ENCODE results near the gene F12. TPM values are rescaled to one million over a fixed set of nuclear protein-coding genes. Genes with fewer than 3 reads are reported as not detected.
"Not testable (repeated sequence)": the region's sequence is repeated elsewhere in the genome, so short reads cannot be mapped to it uniquely, and the experiment has no call there.

The F12 gene
- total RNA-seq, 2 experiments from 2014 or later: 5.6 TPM

GRCh38 chr5:177430140-177430951 lies 21.0 kb upstream of the F12 start:
- H3K27me3 Mint-ChIP-seq: peaks cover 3% of the 10 kb centered on the region
- peak overlapping the region; percentile 97 for H3K27ac Mint-ChIP-seq
- peaks cover 53% of the 10 kb centered on the region for H3K36me3 Mint-ChIP-seq
- H3K4me1 Mint-ChIP-seq: peaks cover 56% of the 10 kb centered on the region
- H3K9me3 Mint-ChIP-seq: peaks cover 2% of the 10 kb centered on the region
- peak overlapping the region; percentile 95 for H3K4me3 Mint-ChIP-seq
- DNase-seq: no peak

- DNase-seq: peak; percentile 84
- Mint-ChIP-seq H3K27ac (peak overlapping the region; percentile 97), H3K36me3 (peaks cover 49% of the 10 kb centered on the region), H3K4me3 (peak overlapping the region; percentile 95), H3K27me3 (peaks cover 3% of the 10 kb centered on the region), H3K9me3 (peaks cover 2% of the 10 kb centered on the region), H3K4me1 (peaks cover 57% of the 10 kb centered on the region)
Observed at GRCh38 chr5:177429248-177430040, 20.1 kb upstream of the F12 start.

GRCh38 chr5:177428574-177429217 lies 19.3 kb upstream of the F12 start:
- peak overlapping the region; percentile 97 for H3K27ac Mint-ChIP-seq
- H3K36me3 Mint-ChIP-seq: peaks cover 43% of the 10 kb centered on the region
- H3K9me3 Mint-ChIP-seq: peaks cover 2% of the 10 kb centered on the region
- H3K4me3 Mint-ChIP-seq: peak overlapping the region; percentile 95
- H3K4me1 Mint-ChIP-seq: peaks cover 54% of the 10 kb centered on the region
- DNase-seq: no peak
- peaks cover 3% of the 10 kb centered on the region for H3K27me3 Mint-ChIP-seq

- H3K27ac Mint-ChIP-seq: peak overlapping the region; percentile 97
- peaks cover 2% of the 10 kb centered on the region for H3K9me3 Mint-ChIP-seq
Observed at GRCh38 chr5:177427919-177428573, 18.7 kb upstream of the F12 start.

GRCh38 chr5:177427211-177427822 lies 18.0 kb upstream of the F12 start:
- Mint-ChIP-seq H3K36me3 (peaks cover 35% of the 10 kb centered on the region), H3K9me3 (peaks cover 2% of the 10 kb centered on the region), H3K4me1 (peaks cover 48% of the 10 kb centered on the region), H3K27me3 (peaks cover 3% of the 10 kb centered on the region), H3K27ac (peak overlapping the region; percentile 97), H3K4me3 (peak overlapping the region; percentile 95)
- DNase-seq: no peak

More at GRCh38 chr5:177427919-177428573, 18.7 kb upstream of the F12 start:
- Mint-ChIP-seq H3K36me3 (peaks cover 38% of the 10 kb centered on the region), H3K4me1 (peaks cover 51% of the 10 kb centered on the region), H3K4me3 (peak overlapping the region; percentile 95), H3K27me3 (peaks cover 3% of the 10 kb centered on the region)
- DNase-seq: no peak

GRCh38 chr5:177426566-177427210 lies 17.3 kb upstream of the F12 start, which contains the start of gene GRK6:
Gene GRK6, plus strand, starts transcription at chr5:177426676. Its CDS starts 170 bp downstream, at chr5:177426846.
- Mint-ChIP-seq H3K9me3 (peaks cover 2% of the 10 kb centered on the region), H3K27ac (peak within 1 kb of the TSS; percentile 97), H3K4me3 (peak within 1 kb of the TSS; percentile 95), H3K36me3 (peaks cover 30% of the 10 kb centered on the region), H3K4me1 (peaks cover 43% of the 10 kb centered on the region), H3K27me3 (peaks cover 3% of the 10 kb centered on the region)
- DNase-seq: peak; percentile 79

- peaks cover 2% of the 10 kb centered on the region for H3K9me3 Mint-ChIP-seq
- DNase-seq: peak; percentile 98
- H3K4me1 Mint-ChIP-seq: peaks cover 37% of the 10 kb centered on the region
- peaks cover 27% of the 10 kb centered on the region for H3K36me3 Mint-ChIP-seq
- peak overlapping the region; percentile 87 for H3K4me3 Mint-ChIP-seq
- peak overlapping the region; percentile 94 for H3K27ac Mint-ChIP-seq
- H3K27me3 Mint-ChIP-seq: peaks cover 3% of the 10 kb centered on the region
Observed at GRCh38 chr5:177425801-177426565, 16.6 kb upstream of the F12 start.

- Mint-ChIP-seq H3K9me3 (peaks cover 2% of the 10 kb centered on the region), H3K36me3 (peaks cover 20% of the 10 kb centered on the region), H3K27me3 (peaks cover 3% of the 10 kb centered on the region), H3K4me3 (peak overlapping the region; percentile 87), H3K4me1 (peaks cover 30% of the 10 kb centered on the region), H3K27ac (peak overlapping the region; percentile 94)
- no peak for DNase-seq
Observed at GRCh38 chr5:177425196-177425800, 15.9 kb upstream of the F12 start.

GRCh38 chr5:177423671-177424070 lies 14.3 kb upstream of the F12 start:
- Mint-ChIP-seq H3K27me3 (peaks cover 3% of the 10 kb centered on the region), H3K4me1 (peaks cover 14% of the 10 kb centered on the region), H3K27ac (no peak overlapping the region), H3K4me3 (no peak overlapping the region), H3K36me3 (peaks cover 15% of the 10 kb centered on the region), H3K9me3 (peaks cover 2% of the 10 kb centered on the region)
- no peak for DNase-seq

GRCh38 chr5:177421062-177421798 lies 11.9 kb upstream of the F12 start:
- DNase-seq: no peak
- no peaks in the 10 kb centered on the region for H3K36me3 Mint-ChIP-seq
- peaks cover under 1% of the 10 kb centered on the region for H3K9me3 Mint-ChIP-seq
- peaks cover under 1% of the 10 kb centered on the region for H3K27me3 Mint-ChIP-seq
- peaks cover 9% of the 10 kb centered on the region for H3K4me1 Mint-ChIP-seq
- H3K27ac Mint-ChIP-seq: no peak overlapping the region
- no peak overlapping the region for H3K4me3 Mint-ChIP-seq

- H3K36me3 Mint-ChIP-seq, H3K9me3 Mint-ChIP-seq, H3K27me3 Mint-ChIP-seq, DNase-seq, H3K27ac Mint-ChIP-seq, H3K4me1 Mint-ChIP-seq, H3K4me3 Mint-ChIP-seq: not testable (repeated sequence)
Observed at GRCh38 chr5:177420472-177420871, 11.1 kb upstream of the F12 start.

GRCh38 chr5:177419046-177419445 lies 9.7 kb upstream of the F12 start:
- Mint-ChIP-seq H3K4me1 (peaks cover 13% of the 10 kb centered on the region), H3K9me3 (no peaks in the 10 kb centered on the region), H3K27ac (no peak overlapping the region), H3K36me3 (no peaks in the 10 kb centered on the region), H3K4me3 (no peak overlapping the region), H3K27me3 (no peaks in the 10 kb centered on the region)
- DNase-seq: no peak

All from activated naive CD8-positive, alpha-beta T cell treated with anti-CD3 and anti-CD28 coated beads for 36 hours (primary cell).